ENCODE data around the gene DNPEP. TPM values are rescaled to one million over a fixed set of nuclear protein-coding genes. Genes with fewer than 3 reads are reported as not detected.
"Not testable (repeated sequence)": the region's sequence is repeated elsewhere in the genome, so short reads cannot be mapped to it uniquely, and the experiment has no call there.

DNPEP gene
- total RNA-seq, 1 donor from 2014 or later, result 61.4 TPM

DNA sequence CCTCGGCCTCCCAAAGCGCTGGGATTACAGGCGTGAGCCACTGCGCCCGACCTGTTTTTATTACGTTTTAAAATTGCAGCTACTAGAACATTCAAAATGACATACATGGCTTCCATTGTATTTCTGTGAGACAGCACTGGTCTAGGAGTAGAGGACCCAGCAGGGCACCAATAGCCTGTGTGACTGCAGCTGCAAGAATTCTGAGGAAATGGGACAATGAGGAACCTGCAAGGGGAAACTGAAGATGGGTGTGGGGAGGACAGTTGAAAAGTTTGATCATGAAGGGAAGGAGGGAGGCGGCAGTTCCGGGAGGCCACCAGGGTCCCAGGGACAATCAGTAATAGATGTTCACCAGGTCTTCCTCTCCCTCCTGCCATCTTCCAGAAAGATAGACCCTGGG is 13.9 kb upstream of the DNPEP start:
- no peak for DNase-seq (ENCODE audit: low read depth)

DNA sequence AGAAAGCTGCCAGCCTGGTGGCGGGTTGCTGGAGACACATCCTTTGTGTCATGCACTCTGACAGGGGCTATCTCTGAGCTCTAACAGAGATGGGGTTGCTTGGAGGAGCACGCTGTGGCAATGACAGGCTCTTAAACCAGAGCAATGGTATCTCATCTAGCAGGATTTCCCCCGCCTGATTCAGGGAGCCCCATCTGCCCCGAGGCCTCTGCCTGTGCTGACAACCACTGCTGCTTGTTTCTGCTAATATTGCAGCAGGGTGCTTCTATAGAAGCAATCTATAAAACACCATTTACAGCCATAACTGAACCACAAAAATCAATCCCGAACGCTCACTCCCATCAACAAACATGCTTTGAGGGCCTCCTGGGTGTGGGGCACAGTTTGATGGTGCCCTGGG is 12.8 kb upstream of the DNPEP start:
- no peak for DNase-seq (ENCODE audit: low read depth)

GRCh38 chr2:219399716-219400478 is 12.2 kb upstream of the DNPEP start:
- DNase-seq (ENCODE audit: low read depth), result peak; percentile 47

GRCh38 chr2:219398721-219399363 is 11.1 kb upstream of the DNPEP start:
- DNase-seq (ENCODE audit: low read depth), result peak; percentile 73

- DNase-seq (ENCODE audit: low read depth), result no peak
Measured at GRCh38 chr2:219396863-219397457, 9.2 kb upstream of the DNPEP start.

DNA sequence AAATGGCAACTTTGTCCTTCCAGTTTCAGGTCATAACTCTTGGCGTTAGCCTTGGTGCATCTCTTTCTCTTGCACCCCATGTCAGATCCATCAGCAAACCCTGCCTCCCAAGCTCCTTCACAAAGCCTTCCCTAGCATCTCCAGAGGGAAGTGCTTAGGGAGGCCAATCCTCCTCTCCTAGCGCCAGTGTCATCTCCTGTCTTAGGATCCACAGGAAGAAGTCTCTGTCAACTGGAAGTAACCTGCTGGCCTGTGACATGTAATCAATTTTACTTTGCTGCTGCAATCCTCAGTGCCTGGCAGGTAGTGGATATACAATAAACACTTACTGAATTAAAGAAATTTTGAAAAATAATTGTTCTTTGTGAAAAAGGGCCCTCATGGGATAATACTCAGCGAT is 7.9 kb upstream of the DNPEP start:
- no peak for DNase-seq (ENCODE audit: low read depth)

- DNase-seq (ENCODE audit: low read depth), result not testable (repeated sequence)
Measured at GRCh38 chr2:219395056-219395455, 7.3 kb upstream of the DNPEP start.

DNA sequence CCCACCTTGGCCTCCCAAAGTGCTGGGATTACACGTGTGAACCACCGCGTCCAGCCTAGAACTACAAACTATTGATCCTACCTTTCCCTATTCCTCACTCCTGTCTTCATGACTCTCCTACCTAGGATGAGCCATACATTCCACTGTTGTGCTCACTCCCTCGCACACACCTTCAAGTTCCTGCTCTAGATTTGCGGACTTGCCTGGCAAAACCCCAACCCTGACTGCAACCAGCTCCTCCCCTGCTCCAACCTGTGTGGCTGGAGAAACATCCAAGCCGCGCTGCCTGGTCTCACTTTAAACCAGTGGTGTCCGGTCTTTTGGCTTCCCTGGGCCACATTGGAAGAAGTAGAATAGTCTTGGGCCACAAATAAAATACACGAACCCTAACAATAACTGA is 5.0 kb upstream of the DNPEP start:
- no peak for DNase-seq (ENCODE audit: low read depth)

DNA sequence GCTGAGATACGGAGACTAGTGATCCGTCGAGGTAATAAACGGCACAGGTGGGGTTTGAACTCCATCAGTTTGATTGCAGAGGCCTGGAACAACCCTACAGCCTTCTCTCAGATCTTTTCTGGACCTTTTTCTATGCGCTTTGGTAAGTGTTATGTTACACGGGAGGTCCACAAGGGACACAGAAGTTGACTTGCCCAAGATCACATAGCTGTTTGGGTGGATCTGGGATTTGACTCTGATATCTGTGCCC is 1.1 kb upstream of the DNPEP start:
- no peak for DNase-seq (ENCODE audit: low read depth)

- DNase-seq (ENCODE audit: low read depth), result peak; percentile 95
Measured at GRCh38 chr2:219388121-219388906, 602 bp upstream of the DNPEP start.

GRCh38 chr2:219386532-219387280 is 1.0 kb downstream of the DNPEP start:
- peak; percentile 9 for DNase-seq (ENCODE audit: low read depth)

GRCh38 chr2:219385958-219386520 is 1.7 kb downstream of the DNPEP start:
- DNase-seq (ENCODE audit: low read depth), result no peak

DNA sequence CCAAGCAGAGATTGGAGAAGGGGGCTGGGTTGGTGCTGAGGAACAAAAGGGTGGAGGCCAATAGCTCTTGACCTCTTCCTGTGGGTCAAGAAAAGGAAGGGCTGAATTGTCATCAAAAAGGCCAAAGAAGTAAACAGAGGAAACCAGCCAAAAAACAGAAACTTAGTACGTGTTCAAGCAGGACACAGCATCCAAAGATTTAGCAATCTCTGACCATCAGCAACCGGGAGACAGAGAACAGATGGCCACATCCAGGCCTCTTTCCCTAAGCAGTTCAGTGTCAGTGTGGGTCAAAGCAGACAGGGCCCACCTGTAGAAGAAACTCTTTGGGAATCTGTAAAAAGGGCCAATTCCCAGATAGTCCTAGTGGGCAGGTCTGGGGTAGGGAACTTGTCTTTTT is 2.9 kb downstream of the DNPEP start:
- DNase-seq (ENCODE audit: low read depth), result no peak

- no peak for DNase-seq (ENCODE audit: low read depth)
Measured at GRCh38 chr2:219384083-219384713, 3.5 kb downstream of the DNPEP start.

- no peak for DNase-seq (ENCODE audit: low read depth)
Measured at GRCh38 chr2:219381448-219381847, 6.3 kb downstream of the DNPEP start.

DNA sequence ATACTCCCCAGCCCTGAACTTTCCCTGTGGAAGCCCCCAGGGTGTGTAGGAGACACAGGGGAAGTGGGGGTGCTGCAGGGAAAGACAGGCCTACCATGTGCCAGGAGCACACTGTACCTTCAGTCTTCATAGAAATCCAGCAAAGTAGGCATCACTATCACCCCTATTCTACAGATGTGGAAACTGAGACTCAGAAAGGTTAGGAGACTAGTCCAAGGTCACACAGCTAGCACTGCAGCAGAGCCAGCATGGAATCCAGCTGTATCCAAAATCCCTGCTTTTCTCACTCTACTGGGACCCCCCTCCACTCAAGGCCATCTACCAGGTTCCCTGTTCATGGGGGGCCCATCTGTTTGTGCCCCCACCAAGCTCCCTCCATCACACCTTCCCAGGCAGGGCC is 6.8 kb downstream of the DNPEP start:
- no peak for DNase-seq (ENCODE audit: low read depth)

DNA sequence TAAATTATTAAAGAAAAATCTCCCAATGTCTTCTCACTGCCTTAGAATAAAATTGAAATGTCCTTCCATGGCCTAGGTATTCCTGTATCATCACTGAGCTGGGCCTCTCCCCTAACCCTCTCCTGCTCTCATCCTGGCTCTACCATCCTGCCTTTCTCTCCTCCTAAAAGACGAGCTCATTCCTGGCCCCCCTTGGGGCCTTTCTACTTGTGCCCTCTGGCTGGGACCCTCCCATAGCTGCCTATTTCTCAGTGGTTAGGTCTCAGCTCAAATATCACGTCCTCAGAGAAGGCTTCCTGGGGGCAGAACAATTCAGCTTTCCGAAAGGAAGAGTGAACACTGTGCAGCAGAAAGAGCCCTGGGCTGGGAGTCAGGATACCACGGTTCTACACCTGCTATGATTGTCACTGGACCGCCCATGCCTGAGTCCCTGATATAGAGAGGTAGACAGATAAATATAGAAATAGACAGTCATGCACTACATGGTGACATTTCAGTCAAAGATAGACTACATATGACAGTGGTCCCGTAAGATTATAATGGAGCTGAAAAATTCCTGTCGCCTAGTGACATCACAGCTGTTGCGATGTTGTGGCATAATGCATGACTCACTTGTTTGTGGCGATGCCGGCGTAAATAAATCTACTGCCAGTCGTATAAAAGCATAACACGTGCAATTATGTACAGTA is 9.4 kb downstream of the DNPEP start:
- DNase-seq (ENCODE audit: low read depth), result peak; percentile 80

DNA sequence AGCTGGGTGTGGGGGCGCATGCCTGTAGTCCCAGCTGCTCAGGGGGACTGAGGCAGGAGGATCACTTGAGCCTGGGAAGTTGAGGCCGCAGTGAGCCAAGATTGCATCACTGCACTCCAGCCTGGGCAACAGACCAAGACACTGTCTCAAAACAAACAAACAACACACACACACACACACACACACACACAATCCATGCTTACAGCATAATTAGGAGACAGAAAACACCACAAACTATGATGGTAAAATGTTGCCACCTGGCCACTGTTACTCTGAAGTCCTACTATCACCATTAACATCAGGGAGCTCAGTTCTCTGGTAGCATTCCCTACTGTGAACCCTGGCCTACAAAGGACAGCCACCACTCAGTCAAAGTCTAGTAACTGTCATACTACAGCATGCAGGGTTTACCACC is 18.3 kb downstream of the DNPEP start:
- DNase-seq (ENCODE audit: low read depth), result peak; percentile 58

DNA sequence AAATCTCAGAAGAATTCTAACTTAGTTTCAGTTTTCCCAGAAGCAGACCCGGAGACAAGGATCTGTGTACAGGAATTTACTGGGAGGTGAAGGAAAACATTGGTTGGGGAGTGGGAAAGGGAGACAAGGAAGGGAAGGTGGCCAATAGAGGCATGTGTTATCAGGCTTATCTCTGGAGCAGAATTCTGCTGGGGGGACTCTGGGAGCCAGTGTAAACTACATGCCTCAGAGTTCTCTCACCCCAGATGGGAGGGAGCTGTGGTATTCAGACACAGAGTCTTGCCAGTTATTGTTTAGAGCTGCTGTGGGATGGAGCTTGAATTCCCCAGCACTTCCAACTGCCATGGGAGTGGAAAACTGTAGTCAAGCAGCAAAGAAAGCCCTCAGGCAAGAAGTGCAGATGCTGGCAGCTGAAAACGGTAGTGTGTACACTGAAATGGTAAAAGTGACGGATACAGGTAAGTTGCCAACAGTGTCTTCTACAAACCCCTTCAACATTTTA is 19.0 kb downstream of the DNPEP start:
- DNase-seq (ENCODE audit: low read depth), result peak; percentile 80

All from myocyte (in vitro differentiated cells).